HepG2 (cell line): ENCODE measurements around the gene DNASE2. TPM values are rescaled to one million over a fixed set of nuclear protein-coding genes. Genes with fewer than 3 reads are reported as not detected.

Source experiments
- HCFC1 ChIP-seq: fragments of 150-350 bp; IDR thresholded peaks from 2 replicates; pipeline ENCODE4 v1.6.1; 2014; ENCODE audit warnings: low read depth, low read length
- IKZF1 ChIP-seq: fragments of 450-650 bp; IDR thresholded peaks from 2 replicates; pipeline ENCODE4 v1.7.1; 2016
- JUNB ChIP-seq: sonication (generic); formaldehyde crosslinking; IDR thresholded peaks from 2 replicates; pipeline ENCODE4 v1.8.0; 2022; ENCODE audit warnings: missing genetic modification reagents, mild to moderate bottlenecking, borderline replicate concordance
- NONO ChIP-seq, 2 experiments: fragments of 450-650 bp in 1 of 2; sonication (generic) in 1 of 2; formaldehyde crosslinking in 1 of 2; IDR thresholded peaks in 1 of 2; conservative IDR thresholded peaks in 1 of 2; 2 replicates each; pipeline versions ENCODE4 v1.6.1 to v1.8.0; 2017 to 2022; ENCODE audit warnings: mild to moderate bottlenecking in 1 of 2, missing genetic modification reagents in 1 of 2, moderate library complexity in 1 of 2
- RFX3 ChIP-seq: IDR thresholded peaks from 2 replicates; pipeline ENCODE4 v1.6.1; 2016; ENCODE audit warnings: missing biosample characterization, missing genetic modification reagents
- SMAD3 ChIP-seq: sonication (generic); formaldehyde crosslinking; IDR thresholded peaks from 2 replicates; pipeline ENCODE4 v1.4.0; 2020; ENCODE audit warnings: missing genetic modification reagents
- SOX6 ChIP-seq, 2 experiments: fragments of 450-650 bp in 1 of 2; sonication (generic) in 1 of 2; formaldehyde crosslinking in 1 of 2; IDR thresholded peaks; 2 replicates each; pipeline versions ENCODE4 v1.4.0 to v1.6.1; 2017 to 2020; ENCODE audit warnings: antibody characterized with exemption in 1 of 2, mild to moderate bottlenecking in 1 of 2, missing genetic modification reagents in 1 of 2
- SSRP1 ChIP-seq: IDR thresholded peaks from 2 replicates; pipeline ENCODE4 v1.6.1; 2016; ENCODE audit warnings: control low read depth
- ZBTB2 ChIP-seq: sonication (generic); formaldehyde crosslinking; IDR thresholded peaks from 2 replicates; pipeline ENCODE4 v1.8.0; 2022; ENCODE audit warnings: low read depth, missing genetic modification reagents
- ZBTB4 ChIP-seq: sonication (generic); formaldehyde crosslinking; IDR thresholded peaks from 2 replicates; pipeline ENCODE4 v1.4.0; 2020; ENCODE audit warnings: missing genetic modification reagents, mild to moderate bottlenecking, borderline replicate concordance
- ZNF713 ChIP-seq: sonication (generic); formaldehyde crosslinking; IDR thresholded peaks from 2 replicates; pipeline ENCODE4 v1.4.0; 2020; ENCODE audit warnings: mild to moderate bottlenecking, missing genetic modification reagents
- polyA plus RNA-seq, 8 experiments: library from polyadenylated mRNA; depleted of rRNA in 3 of 8; stranded (reverse) in 7 of 8; unstranded in 1 of 8; fragments of >200 nt; fragmentation: Illumina TruSeq in 4 of 8; extraction: Trizol in 4 of 8; gene quantifications; 2 replicates each; pipeline versions ENCODE4 v1.2.1 to v1.2.3, GENCODE V29; 2011 to 2016; ENCODE audit warnings: low read depth in 4 of 8, missing spikeins in 1 of 8, mixed read lengths in 1 of 8; ENCODE audit not compliant: insufficient read depth in 1 of 8
- total RNA-seq, 5 experiments: library from RNA; depleted of rRNA; stranded (reverse); fragments of >200 nt; fragmentation: Illumina TruSeq; extraction: Trizol; gene quantifications; 2 replicates each; pipeline ENCODE4 v1.2.3, GENCODE V29; 2016; ENCODE audit warnings: low read depth in 1 of 5
- TF ChIP-seq, protein P1 (sequence below): IDR thresholded peaks from 2 replicates; pipeline ENCODE4 v1.4.0; 2020; ENCODE audit warnings: mild to moderate bottlenecking, missing genetic modification reagents
- TF ChIP-seq, protein P2 (sequence below): IDR thresholded peaks from 2 replicates; pipeline ENCODE4 v1.6.1; 2016; ENCODE audit warnings: missing genetic modification reagents, missing compliant biosample characterization
- TF ChIP-seq, protein P3 (sequence below): sonication (generic); formaldehyde crosslinking; IDR thresholded peaks from 2 replicates; pipeline ENCODE4 v1.8.0; 2023; ENCODE audit warnings: mild to moderate bottlenecking, missing genetic modification reagents

Gene DNASE2
- total and polyA plus RNA-seq, 2 of the 13 experiments (the other 11 are each of a cell fraction or from before 2014, with no cell fraction given), result 7.5 to 16.2 TPM

DNA sequence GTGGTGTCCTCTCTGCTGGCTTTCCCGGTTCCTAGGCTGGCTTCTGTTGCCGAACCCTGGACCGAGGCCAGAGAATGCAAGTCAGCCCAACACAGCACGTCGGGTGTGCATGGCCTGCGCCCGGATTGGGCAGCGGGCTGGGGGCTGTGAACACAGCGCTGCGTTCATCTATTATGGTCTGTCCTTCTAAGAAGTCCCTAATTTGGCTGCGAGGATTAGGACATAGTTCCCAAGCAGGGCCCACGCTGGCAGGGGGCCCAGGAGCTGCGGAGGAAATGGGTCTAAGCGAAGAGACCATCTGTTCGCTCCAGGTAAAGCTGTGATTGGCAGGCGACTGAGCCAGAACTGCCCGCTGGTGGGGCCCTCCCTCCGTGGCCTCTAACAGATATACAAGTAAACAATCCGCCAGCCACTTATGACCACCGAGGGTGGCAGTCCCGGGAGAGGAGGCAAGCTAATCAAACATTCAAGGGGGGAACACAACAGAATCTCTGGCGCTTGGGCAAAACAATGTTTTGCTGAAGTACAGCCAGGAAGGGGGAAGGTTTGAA is 31.8 kb upstream of the DNASE2 start (continued):
- TF ChIP-seq, protein P1, sequence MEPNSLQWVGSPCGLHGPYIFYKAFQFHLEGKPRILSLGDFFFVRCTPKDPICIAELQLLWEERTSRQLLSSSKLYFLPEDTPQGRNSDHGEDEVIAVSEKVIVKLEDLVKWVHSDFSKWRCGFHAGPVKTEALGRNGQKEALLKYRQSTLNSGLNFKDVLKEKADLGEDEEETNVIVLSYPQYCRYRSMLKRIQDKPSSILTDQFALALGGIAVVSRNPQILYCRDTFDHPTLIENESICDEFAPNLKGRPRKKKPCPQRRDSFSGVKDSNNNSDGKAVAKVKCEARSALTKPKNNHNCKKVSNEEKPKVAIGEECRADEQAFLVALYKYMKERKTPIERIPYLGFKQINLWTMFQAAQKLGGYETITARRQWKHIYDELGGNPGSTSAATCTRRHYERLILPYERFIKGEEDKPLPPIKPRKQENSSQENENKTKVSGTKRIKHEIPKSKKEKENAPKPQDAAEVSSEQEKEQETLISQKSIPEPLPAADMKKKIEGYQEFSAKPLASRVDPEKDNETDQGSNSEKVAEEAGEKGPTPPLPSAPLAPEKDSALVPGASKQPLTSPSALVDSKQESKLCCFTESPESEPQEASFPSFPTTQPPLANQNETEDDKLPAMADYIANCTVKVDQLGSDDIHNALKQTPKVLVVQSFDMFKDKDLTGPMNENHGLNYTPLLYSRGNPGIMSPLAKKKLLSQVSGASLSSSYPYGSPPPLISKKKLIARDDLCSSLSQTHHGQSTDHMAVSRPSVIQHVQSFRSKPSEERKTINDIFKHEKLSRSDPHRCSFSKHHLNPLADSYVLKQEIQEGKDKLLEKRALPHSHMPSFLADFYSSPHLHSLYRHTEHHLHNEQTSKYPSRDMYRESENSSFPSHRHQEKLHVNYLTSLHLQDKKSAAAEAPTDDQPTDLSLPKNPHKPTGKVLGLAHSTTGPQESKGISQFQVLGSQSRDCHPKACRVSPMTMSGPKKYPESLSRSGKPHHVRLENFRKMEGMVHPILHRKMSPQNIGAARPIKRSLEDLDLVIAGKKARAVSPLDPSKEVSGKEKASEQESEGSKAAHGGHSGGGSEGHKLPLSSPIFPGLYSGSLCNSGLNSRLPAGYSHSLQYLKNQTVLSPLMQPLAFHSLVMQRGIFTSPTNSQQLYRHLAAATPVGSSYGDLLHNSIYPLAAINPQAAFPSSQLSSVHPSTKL (CRISPR knock-in tag), result no peak; the same call in 1 of the 2 replicates
- TF ChIP-seq SSRP1, result no peak; the same call in 1 of the 2 replicates
- TF ChIP-seq, protein P2, sequence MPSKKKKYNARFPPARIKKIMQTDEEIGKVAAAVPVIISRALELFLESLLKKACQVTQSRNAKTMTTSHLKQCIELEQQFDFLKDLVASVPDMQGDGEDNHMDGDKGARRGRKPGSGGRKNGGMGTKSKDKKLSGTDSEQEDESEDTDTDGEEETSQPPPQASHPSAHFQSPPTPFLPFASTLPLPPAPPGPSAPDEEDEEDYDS (CRISPR knock-in tag), result peak; percentile 31; the same call in 1 of the 2 replicates
- no peak for TF ChIP-seq ZNF713
- no peak for TF ChIP-seq NONO (IDR thresholded peaks at IDR 0.05)
- no peak for TF ChIP-seq NONO (CRISPR knock-in tag; conservative IDR thresholded peaks at IDR 0.05)
- TF ChIP-seq, protein P3, sequence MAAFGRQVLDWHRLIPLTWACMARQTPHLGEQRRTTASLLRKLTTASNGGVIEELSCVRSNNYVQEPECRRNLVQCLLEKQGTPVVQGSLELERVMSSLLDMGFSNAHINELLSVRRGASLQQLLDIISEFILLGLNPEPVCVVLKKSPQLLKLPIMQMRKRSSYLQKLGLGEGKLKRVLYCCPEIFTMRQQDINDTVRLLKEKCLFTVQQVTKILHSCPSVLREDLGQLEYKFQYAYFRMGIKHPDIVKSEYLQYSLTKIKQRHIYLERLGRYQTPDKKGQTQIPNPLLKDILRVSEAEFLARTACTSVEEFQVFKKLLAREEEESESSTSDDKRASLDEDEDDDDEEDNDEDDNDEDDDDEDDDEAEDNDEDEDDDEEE (CRISPR knock-in tag), result no peak
- no peak for TF ChIP-seq IKZF1
- TF ChIP-seq SMAD3 (CRISPR knock-in tag), result no peak
- no peak for TF ChIP-seq RFX3 (CRISPR knock-in tag)
- no peak for TF ChIP-seq SOX6 (IDR thresholded peaks at IDR 0.05)
- 0 out of 2 replicates have a peak, but pooled peaks have one; percentile 44 for TF ChIP-seq SOX6 (CRISPR knock-in tag; IDR thresholded peaks at IDR 0.05)
- no peak for TF ChIP-seq HCFC1
- TF ChIP-seq ZBTB4 (CRISPR knock-in tag), result no peak
- no peak for TF ChIP-seq ZBTB2 (CRISPR knock-in tag)
- TF ChIP-seq JUNB (CRISPR knock-in tag), result no peak
